ENCODE data around the gene ZNF577.

Gene ZNF577

GRCh38 chr19:51887522-51888498 is at the start of gene ZNF577:
Gene ZNF577 (minus strand): TSS chr19:51887951. CDS start chr19:51880382, 7,569 bp downstream.
- peak; percentile 74 for DNase-seq (ENCODE audit: low read depth, low spot score)
- Histone ChIP-seq H3K9ac (ENCODE audit: insufficient read length) (peak within 1 kb of the TSS; percentile 75), H3K4me3 (peak within 1 kb of the TSS; percentile 82), H3K9me3 (ENCODE audit: low read depth, low read length) (peaks cover 17% of the 10 kb centered on the region), H3K36me3 (ENCODE audit: insufficient read depth, low read length) (peaks cover 38% of the 10 kb centered on the region), H3K27ac (no peak within 1 kb of the TSS)
- TF ChIP-seq POLR2AphosphoS5 (IDR thresholded peaks at IDR 0.05; ENCODE audit: borderline replicate concordance, low read depth, low read length) (peak; percentile 80), FOXP2 (optimal IDR thresholded peaks at IDR 0.05; ENCODE audit: control extremely low read depth, extremely low read length, insufficient read depth) (no peak), EZH2 (IDR thresholded peaks at IDR 0.05) (no peak)

DNA sequence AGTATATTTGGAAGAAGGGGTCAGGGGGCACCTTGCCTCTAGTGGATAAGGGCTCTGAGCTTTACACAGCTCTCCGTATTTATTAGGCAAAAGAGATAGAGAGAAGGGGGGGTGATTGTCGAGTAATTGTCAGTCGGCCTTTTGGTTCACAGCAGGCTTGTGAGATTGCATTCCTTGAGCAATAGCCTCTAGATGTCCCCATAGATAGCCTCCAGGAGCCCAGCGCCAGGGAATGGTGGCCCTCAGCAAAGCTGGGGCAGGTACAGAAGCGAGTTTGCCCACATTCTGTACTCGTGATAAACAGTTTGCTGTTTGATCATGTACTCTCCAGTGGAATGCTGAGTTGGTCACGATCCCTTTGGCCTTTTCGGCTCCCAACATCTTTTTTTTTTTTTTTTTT is 44.2 kb upstream of the ZNF577 start:
- no peak overlapping the region for H3K27ac ChIP-seq
- no peak overlapping the region for H3K9ac ChIP-seq (ENCODE audit: insufficient read length)
- no peak overlapping the region for H3K4me3 ChIP-seq
- H3K36me3 ChIP-seq (ENCODE audit: insufficient read depth, low read length): peaks cover 61% of the 10 kb centered on the region
- TF ChIP-seq POLR2AphosphoS5 (IDR thresholded peaks at IDR 0.05; ENCODE audit: borderline replicate concordance, low read depth, low read length): no peak
- H3K9me3 ChIP-seq (ENCODE audit: low read depth, low read length): 0 out of 2 replicates have a peak, but pooled peaks cover 3% of the 10 kb centered on the region
- no peak for DNase-seq (ENCODE audit: low read depth, low spot score)

GRCh38 chr19:51927859-51928258 is 40.1 kb upstream of the ZNF577 start:
- DNase-seq (ENCODE audit: low read depth, low spot score): no peak
- Histone ChIP-seq H3K9ac (ENCODE audit: insufficient read length) (peak overlapping the region; percentile 89), H3K36me3 (ENCODE audit: insufficient read depth, low read length) (peaks cover 32% of the 10 kb centered on the region), H3K27ac (no peak overlapping the region), H3K4me3 (peak overlapping the region; percentile 88), H3K9me3 (ENCODE audit: low read depth, low read length) (peaks cover 9% of the 10 kb centered on the region; the same call in 1 of the 2 replicates)
- TF ChIP-seq FOXP2 (optimal IDR thresholded peaks at IDR 0.05; ENCODE audit: control extremely low read depth, extremely low read length, insufficient read depth) (no peak), EZH2 (IDR thresholded peaks at IDR 0.05) (no peak), POLR2AphosphoS5 (IDR thresholded peaks at IDR 0.05; ENCODE audit: borderline replicate concordance, low read depth, low read length) (no peak)

- H3K4me3 ChIP-seq: peak within 1 kb of the TSS; percentile 88
- peaks cover 29% of the 10 kb centered on the region for H3K36me3 ChIP-seq (ENCODE audit: insufficient read depth, low read length)
- peak; percentile 92 for DNase-seq (ENCODE audit: low read depth, low spot score)
- peak within 1 kb of the TSS; percentile 88 for H3K27ac ChIP-seq
- peak within 1 kb of the TSS; percentile 89 for H3K9ac ChIP-seq (ENCODE audit: insufficient read length)
- TF ChIP-seq EZH2 (IDR thresholded peaks at IDR 0.05) (no peak), POLR2AphosphoS5 (IDR thresholded peaks at IDR 0.05; ENCODE audit: borderline replicate concordance, low read depth, low read length) (peak; percentile 80)
- peaks cover 9% of the 10 kb centered on the region; the same call in 1 of the 2 replicates for H3K9me3 ChIP-seq (ENCODE audit: low read depth, low read length)
These were observed 39.3 kb upstream of the ZNF577 start, which contains the start of gene ZNF613 for GRCh38 chr19:51926784-51927741. Gene ZNF613 (plus strand): TSS chr19:51927472. CDS start chr19:51936221, 8,749 bp downstream.

DNA sequence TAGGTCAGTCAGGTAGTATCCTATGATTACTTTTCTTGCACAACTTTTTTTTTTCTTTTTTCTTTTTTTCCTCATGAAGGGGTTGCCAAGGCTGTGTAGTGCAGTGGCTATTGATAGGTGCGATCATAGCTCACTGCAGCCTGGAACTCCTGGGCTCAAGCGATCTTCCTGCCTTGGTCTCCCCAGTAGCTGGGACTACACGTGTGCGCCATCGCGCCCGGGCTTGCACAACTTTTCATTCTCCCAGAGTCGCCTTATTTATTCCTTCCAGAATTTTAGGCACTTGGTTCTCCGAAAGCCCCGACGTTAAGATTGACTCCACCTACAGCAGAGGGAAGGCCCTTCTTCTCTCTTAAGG is 38.7 kb upstream of the ZNF577 start:
- DNase-seq (ENCODE audit: low read depth, low spot score): no peak
- Histone ChIP-seq H3K9ac (ENCODE audit: insufficient read length) (no peak overlapping the region), H3K36me3 (ENCODE audit: insufficient read depth, low read length) (peaks cover 22% of the 10 kb centered on the region), H3K4me3 (peak overlapping the region; percentile 88), H3K27ac (peak overlapping the region; percentile 88; the same call in 1 of the 2 replicates), H3K9me3 (ENCODE audit: low read depth, low read length) (peaks cover 9% of the 10 kb centered on the region; the same call in 1 of the 2 replicates)
- TF ChIP-seq POLR2AphosphoS5 (IDR thresholded peaks at IDR 0.05; ENCODE audit: borderline replicate concordance, low read depth, low read length) (no peak), EZH2 (IDR thresholded peaks at IDR 0.05) (no peak), FOXP2 (optimal IDR thresholded peaks at IDR 0.05; ENCODE audit: control extremely low read depth, extremely low read length, insufficient read depth) (no peak)

DNA sequence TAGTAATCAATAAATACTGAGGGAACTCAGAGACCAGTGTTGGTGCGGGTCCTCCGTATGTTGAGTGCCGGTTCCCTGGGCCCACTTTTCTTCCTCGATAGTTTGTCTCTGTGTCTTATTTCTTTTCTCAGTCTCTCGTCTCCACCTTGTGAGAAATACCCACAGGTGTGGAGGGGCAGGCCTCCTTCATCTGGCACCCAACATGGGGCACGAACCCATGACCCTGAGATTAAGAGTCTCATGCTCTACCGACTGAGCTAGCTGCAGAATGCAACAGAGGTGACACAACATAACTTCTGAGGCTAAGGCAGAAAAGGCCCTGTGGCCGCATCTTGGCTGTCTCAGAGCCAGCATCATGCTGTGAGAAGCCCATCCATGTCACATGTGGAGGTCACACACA is 34.2 kb upstream of the ZNF577 start:
- H3K36me3 ChIP-seq (ENCODE audit: insufficient read depth, low read length): no peaks in the 10 kb centered on the region
- peaks cover 6% of the 10 kb centered on the region; the same call in 1 of the 2 replicates for H3K9me3 ChIP-seq (ENCODE audit: low read depth, low read length)
- H3K9ac ChIP-seq (ENCODE audit: insufficient read length): no peak overlapping the region
- no peak overlapping the region for H3K4me3 ChIP-seq
- TF ChIP-seq POLR2AphosphoS5 (IDR thresholded peaks at IDR 0.05; ENCODE audit: borderline replicate concordance, low read depth, low read length): no peak
- TF ChIP-seq EZH2 (IDR thresholded peaks at IDR 0.05): no peak
- TF ChIP-seq FOXP2 (optimal IDR thresholded peaks at IDR 0.05; ENCODE audit: control extremely low read depth, extremely low read length, insufficient read depth): no peak
- DNase-seq (ENCODE audit: low read depth, low spot score): no peak
- no peak overlapping the region for H3K27ac ChIP-seq

- Histone ChIP-seq H3K9ac (ENCODE audit: insufficient read length) (no peak overlapping the region), H3K9me3 (ENCODE audit: low read depth, low read length) (0 out of 2 replicates have a peak, but pooled peaks cover 5% of the 10 kb centered on the region), H3K36me3 (ENCODE audit: insufficient read depth, low read length) (no peaks in the 10 kb centered on the region), H3K4me3 (no peak overlapping the region), H3K27ac (no peak overlapping the region)
- no peak for TF ChIP-seq POLR2AphosphoS5 (IDR thresholded peaks at IDR 0.05; ENCODE audit: borderline replicate concordance, low read depth, low read length)
- TF ChIP-seq FOXP2 (optimal IDR thresholded peaks at IDR 0.05; ENCODE audit: control extremely low read depth, extremely low read length, insufficient read depth): no peak
- no peak for TF ChIP-seq EZH2 (IDR thresholded peaks at IDR 0.05)
- DNase-seq (ENCODE audit: low read depth, low spot score): no peak
These were observed 31.9 kb upstream of the ZNF577 start for GRCh38 chr19:51919606-51920005.

DNA sequence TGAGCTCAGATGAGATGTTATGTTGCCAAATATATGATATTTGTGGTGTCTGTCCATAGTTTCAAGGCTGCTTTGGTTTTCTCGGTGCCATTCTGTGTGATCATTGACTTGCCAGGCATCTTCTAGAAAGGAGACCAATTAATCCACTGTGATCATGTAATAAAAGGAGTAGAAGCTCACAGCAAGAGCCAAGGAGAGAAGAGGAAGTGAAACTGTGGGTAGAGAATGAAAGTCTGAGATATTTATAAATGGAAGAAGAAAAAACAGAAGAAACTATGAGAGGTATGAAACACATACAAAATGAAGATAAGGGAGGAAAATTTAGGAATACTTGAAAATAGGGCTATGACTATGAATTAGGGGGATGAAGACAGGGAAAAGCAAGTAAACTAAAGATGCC is 28.4 kb upstream of the ZNF577 start:
- H3K27ac ChIP-seq: no peak overlapping the region
- no peak overlapping the region for H3K4me3 ChIP-seq
- no peak overlapping the region for H3K9ac ChIP-seq (ENCODE audit: insufficient read length)
- 0 out of 2 replicates have a peak, but pooled peaks cover 7% of the 10 kb centered on the region for H3K9me3 ChIP-seq (ENCODE audit: low read depth, low read length)
- H3K36me3 ChIP-seq (ENCODE audit: insufficient read depth, low read length): no peaks in the 10 kb centered on the region
- TF ChIP-seq EZH2 (IDR thresholded peaks at IDR 0.05): no peak
- no peak for TF ChIP-seq FOXP2 (optimal IDR thresholded peaks at IDR 0.05; ENCODE audit: control extremely low read depth, extremely low read length, insufficient read depth)
- TF ChIP-seq POLR2AphosphoS5 (IDR thresholded peaks at IDR 0.05; ENCODE audit: borderline replicate concordance, low read depth, low read length): no peak
- DNase-seq (ENCODE audit: low read depth, low spot score): no peak
